Gastroesophageal sphincter (tissue), 4 donors: ENCODE data around the gene RERE. TPM values are rescaled to one million over a fixed set of nuclear protein-coding genes. Genes with fewer than 3 reads are reported as not detected.
A peak's percentile ranks its signal among the peaks of the same experiment; 100 is the strongest.
"Not testable (repeated sequence)": the region's sequence is repeated elsewhere in the genome, so short reads cannot be mapped to it uniquely, and the experiment has no call there.

ENCODE experiments used
- ATAC-seq: fragments of 150-250 bp; one replicate; pipeline ENCODE4 v1.9.1; 2016; ENCODE audit warnings: mild to moderate bottlenecking, moderate library complexity
- H3K27ac ChIP-seq, 4 donors: fragments of 200-600 bp; sonication (generic) in 3 of 4; 1 replicate in 3 of 4; 2 replicates in 1 of 4; pipeline ENCODE4 v1.5.1; 2016 to 2019
- H3K27me3 ChIP-seq: fragments of 200-600 bp; sonication (generic); one replicate; pipeline ENCODE4 v1.5.1; 2019
- H3K36me3 ChIP-seq, 2 donors: fragments of 200-600 bp; sonication (generic); one replicate each; pipeline ENCODE4 v1.5.1; 2019; ENCODE audit warnings: control low read depth in 1 of 2
- H3K4me1 ChIP-seq, 3 donors: fragments of 200-600 bp; sonication (generic); 1 replicate in 2 of 3; 2 replicates in 1 of 3; pipeline ENCODE4 v1.5.1; 2016 to 2019; ENCODE audit warnings: control low read depth in 2 of 3
- H3K4me3 ChIP-seq, 2 donors: fragments of 200-600 bp; sonication (generic); one replicate each; pipeline ENCODE4 v1.5.1; 2019; ENCODE audit warnings: mild to moderate bottlenecking in 1 of 2, moderate library complexity in 1 of 2
- H3K9me3 ChIP-seq, 3 donors: fragments of 200-600 bp; sonication (generic); one replicate each; pipeline ENCODE4 v1.5.1; 2017 to 2019; ENCODE audit warnings: control low read depth in 2 of 3
- CTCF ChIP-seq, 4 experiments: fragments of 200-600 bp in 2 of 4; fragments of 450-650 bp in 2 of 4; sonication (generic) in 1 of 4; IDR thresholded peaks; one replicate each; pipeline ENCODE4 v1.5.1; 2017 to 2019; ENCODE audit warnings: antibody characterized with exemption in 4 of 4, mild to moderate bottlenecking in 2 of 4, moderate library complexity in 2 of 4
- EP300 ChIP-seq: sonication (generic); formaldehyde crosslinking; IDR thresholded peaks from one replicate; pipeline ENCODE4 v1.6.1; 2017; ENCODE audit warnings: antibody characterized with exemption, mild to moderate bottlenecking
- POLR2A ChIP-seq, 2 donors: fragments of 450-650 bp; IDR thresholded peaks; one replicate each; pipeline ENCODE4 v1.6.1; 2017; ENCODE audit warnings: antibody characterized with exemption in 2 of 2, mild to moderate bottlenecking in 2 of 2, moderate library complexity in 1 of 2
- POLR2AphosphoS5 ChIP-seq: sonication (generic); formaldehyde crosslinking; IDR thresholded peaks from one replicate; pipeline ENCODE4 v1.6.1; 2017; ENCODE audit warnings: antibody characterized with exemption
- WGBS, 2 donors: methylation state at CpG; one replicate each; pipeline ENCODE4 v1.1.5; 2018; ENCODE audit warnings: low coverage in 1 of 2; 5-methylcytosine and 5-hydroxymethylcytosine counted together
- total RNA-seq, 4 donors: library from RNA; depleted of rRNA; stranded (reverse); fragments of >200 nt; gene quantifications; one replicate each; pipeline ENCODE4 v1.1.0, GENCODE V29; 2016

RERE gene
- total RNA-seq, 4 donors from 2014 or later: 112 to 212 (median 139) TPM

DNA sequence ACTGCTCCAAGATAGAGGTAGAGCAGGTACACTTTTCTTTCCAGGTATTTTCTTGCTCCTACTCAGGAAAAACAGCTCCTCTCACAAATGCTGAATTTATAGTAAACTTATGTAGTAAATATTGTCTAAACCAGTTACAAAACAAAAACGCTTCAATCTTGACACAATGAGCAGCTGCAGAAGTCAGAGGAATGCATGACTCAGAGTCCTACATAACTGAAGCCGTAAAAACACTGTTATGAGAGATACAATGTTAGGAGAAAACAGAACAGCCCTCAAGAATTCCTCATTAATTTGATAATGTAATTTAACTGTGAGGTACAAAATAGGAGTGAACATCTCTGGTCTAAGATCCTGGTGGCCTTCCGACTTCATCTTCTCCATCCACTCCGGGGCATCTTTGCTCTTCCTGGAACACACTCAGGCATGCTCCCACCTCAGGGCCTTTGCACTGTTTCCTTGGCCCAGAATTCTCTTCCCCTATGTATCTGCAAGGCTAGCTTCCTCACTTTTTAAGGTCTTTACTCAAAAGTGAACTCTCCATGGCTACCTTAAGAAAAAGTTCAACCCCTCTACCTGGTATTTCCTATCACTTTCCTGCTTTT, 361.0 kb downstream of the RERE start:
- H3K4me3 ChIP-seq: no peak overlapping the region
- no peaks in the 10 kb centered on the region for H3K36me3 ChIP-seq
- H3K9me3 ChIP-seq: no peaks in the 10 kb centered on the region
- peak overlapping the region; percentile 65 to 83 (median 75) for H3K27ac ChIP-seq
- ATAC-seq: peak; percentile 74
- H3K27me3 ChIP-seq: no peaks in the 10 kb centered on the region
- H3K4me1 ChIP-seq: peaks cover 18 to 65% (median 19%) of the 10 kb centered on the region in 3 donors
- WGBS, 2 donors: 37 to 39% methylated on average over 4 of the region's 4 CpGs
- TF ChIP-seq CTCF (IDR thresholded peaks at IDR 0.05) (no peak), POLR2AphosphoS5 (peak; percentile 47)

- 34 to 38% methylated on average over 2 to 5 of the region's 7 CpGs for WGBS, 2 donors
- Histone ChIP-seq H3K4me3 (no peak overlapping the region), H3K4me1 (peaks cover 16 to 59% (median 17%) of the 10 kb centered on the region in 3 donors), H3K27ac (peak overlapping the region; percentile 65 to 83 (median 75)), H3K27me3 (no peaks in the 10 kb centered on the region), H3K9me3 (no peaks in the 10 kb centered on the region), H3K36me3 (no peaks in the 10 kb centered on the region)
- ATAC-seq: peak; percentile 40
- TF ChIP-seq CTCF (IDR thresholded peaks at IDR 0.05) (no peak), EP300 (no peak), POLR2AphosphoS5 (no peak)
These were observed 361.6 kb downstream of the RERE start for GRCh38 chr1:8455700-8456307.

DNA sequence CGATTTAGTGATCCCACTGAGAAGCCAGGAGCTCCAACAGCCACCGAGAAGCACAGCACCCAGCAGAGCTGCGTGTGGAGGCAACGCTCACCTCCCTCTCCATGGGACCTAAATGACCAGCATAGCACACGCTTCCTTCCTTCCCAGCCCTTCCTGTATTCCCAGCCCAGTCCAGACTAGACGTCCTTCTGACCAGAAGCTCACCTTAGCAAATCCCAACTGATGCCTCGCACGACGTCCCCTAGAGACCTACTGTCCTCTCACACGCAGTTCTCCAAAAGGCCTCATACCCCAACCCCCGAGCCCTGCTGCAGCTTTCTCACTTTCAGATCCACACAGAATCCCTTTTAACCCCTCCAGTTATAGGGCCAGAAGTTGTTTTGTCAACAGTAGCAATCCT, 367.1 kb downstream of the RERE start:
- 85 to 100% methylated on average over 1 to 10 of the region's 11 CpGs for WGBS, 2 donors
- H3K4me1 ChIP-seq: peaks cover 0 to 29% (median 1%) of the 10 kb centered on the region in 3 donors
- no peak for TF ChIP-seq EP300
- no peak for TF ChIP-seq CTCF (IDR thresholded peaks at IDR 0.05)
- no peak for TF ChIP-seq POLR2A (IDR thresholded peaks at IDR 0.05)
- TF ChIP-seq POLR2AphosphoS5: no peak
- H3K36me3 ChIP-seq: peaks cover 0 to 5% of the 10 kb centered on the region in 2 donors
- no peaks in the 10 kb centered on the region for H3K9me3 ChIP-seq
- no peaks in the 10 kb centered on the region for H3K27me3 ChIP-seq
- no peak for ATAC-seq
- no peak overlapping the region for H3K4me3 ChIP-seq
- no peak overlapping the region for H3K27ac ChIP-seq

DNA sequence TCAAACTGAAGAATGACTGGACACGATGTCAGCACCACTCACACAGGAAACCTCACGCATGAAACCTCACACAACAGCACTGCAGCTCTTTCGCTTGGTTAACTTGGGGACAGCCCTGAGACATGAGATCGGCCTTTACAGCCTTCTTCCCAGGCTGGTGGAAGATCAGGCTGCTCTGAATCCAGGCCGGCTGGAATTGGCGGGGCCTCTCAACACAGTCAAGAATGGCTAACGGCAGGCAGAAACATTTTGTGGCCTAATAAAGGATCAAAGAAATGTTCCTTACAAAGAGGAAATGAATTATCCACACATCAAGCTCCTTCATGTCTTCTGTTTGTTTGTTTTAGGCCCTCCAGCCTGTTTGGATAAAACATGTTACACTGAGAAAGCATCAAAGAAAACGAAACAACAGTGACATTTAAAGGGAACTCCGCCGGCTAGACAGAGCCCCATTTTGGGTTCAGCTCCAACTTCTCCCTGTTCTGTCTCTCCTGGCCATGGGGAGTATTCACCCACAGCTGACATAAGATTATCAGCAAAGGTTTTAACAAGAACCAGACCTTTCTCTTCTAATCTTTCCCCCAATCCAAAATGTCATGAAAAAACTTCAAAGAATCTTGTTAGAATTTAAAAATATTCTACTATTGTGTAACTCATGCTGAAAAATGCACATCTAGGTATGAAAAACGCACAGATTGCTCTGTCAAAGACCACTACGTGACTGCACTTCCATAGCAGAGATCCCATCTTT, 368.4 kb downstream of the RERE start:
- H3K27ac ChIP-seq: peak overlapping the region; percentile 56 to 73 (median 68)
- peak overlapping the region in 1 of 2 donors; percentile 12 for H3K4me3 ChIP-seq
- peaks cover 0 to 5% of the 10 kb centered on the region in 2 donors for H3K36me3 ChIP-seq
- H3K27me3 ChIP-seq: no peaks in the 10 kb centered on the region
- peak; percentile 36 for ATAC-seq
- no peaks in the 10 kb centered on the region for H3K9me3 ChIP-seq
- 39 to 40% methylated on average over 11 to 12 of the region's 12 CpGs for WGBS, 2 donors
- TF ChIP-seq CTCF (IDR thresholded peaks at IDR 0.05): no peak
- no peak for TF ChIP-seq POLR2AphosphoS5
- no peak for TF ChIP-seq EP300
- TF ChIP-seq POLR2A (IDR thresholded peaks at IDR 0.05): no peak
- H3K4me1 ChIP-seq: peaks cover 0 to 20% (median 0%) of the 10 kb centered on the region in 3 donors

- not testable (repeated sequence) for ATAC-seq, H3K4me3 ChIP-seq, H3K9me3 ChIP-seq, H3K36me3 ChIP-seq, H3K27me3 ChIP-seq
- peak overlapping the region in 3 of 4 donors; percentile 67 to 73 (median 68) for H3K27ac ChIP-seq
- peaks cover 0 to 20% (median 0%) of the 10 kb centered on the region in 3 donors for H3K4me1 ChIP-seq
- WGBS, 2 donors: 69 to 75% methylated on average over 4 to 11 of the region's 11 CpGs
These were observed 368.9 kb downstream of the RERE start for GRCh38 chr1:8448505-8448904.
